Measurements from ENCODE around the gene ACKR3. TPM values are rescaled to one million over a fixed set of nuclear protein-coding genes. Genes with fewer than 3 reads are reported as not detected.

Gene ACKR3
- total RNA-seq, 1 donor = 18.8 TPM

- no peak overlapping the region for H3K27ac ChIP-seq (ENCODE audit: low read depth, low read length)
- no peaks in the 10 kb centered on the region for H4K20me1 ChIP-seq (ENCODE audit: insufficient read depth, low read length)
- no peaks in the 10 kb centered on the region for H3K4me1 ChIP-seq (ENCODE audit: insufficient read depth, low read length)
- no peak overlapping the region for H2AFZ ChIP-seq (ENCODE audit: low read length)
- H3K36me3 ChIP-seq (ENCODE audit: insufficient read depth, low read length) = no peaks in the 10 kb centered on the region
- no peak for TF ChIP-seq CTCF (IDR thresholded peaks at IDR 0.05; ENCODE audit: extremely low read depth, low read depth, low read length)
- no peak overlapping the region for H3K4me3 ChIP-seq (ENCODE audit: insufficient read depth, low read length)
- H3K9me3 ChIP-seq (ENCODE audit: low read depth, low read length) = no peaks in the 10 kb centered on the region
- no peaks in the 10 kb centered on the region for H3K79me2 ChIP-seq (ENCODE audit: insufficient read depth, low read length)
- DNase-seq (ENCODE audit: insufficient read length, low spot score, missing footprints) = no peak
- H3K27me3 ChIP-seq (ENCODE audit: insufficient read depth, low read length) = peaks cover 6% of the 10 kb centered on the region
- H3K4me2 ChIP-seq (ENCODE audit: insufficient read depth, low read length) = no peak overlapping the region
Measured at GRCh38 chr2:236536727-236537398, 32.8 kb upstream of the ACKR3 start.

GRCh38 chr2:236538242-236538641, 31.4 kb upstream of the ACKR3 start:
- no peak for TF ChIP-seq CTCF (IDR thresholded peaks at IDR 0.05; ENCODE audit: extremely low read depth, low read depth, low read length)
- Histone ChIP-seq H3K4me1 (ENCODE audit: insufficient read depth, low read length) (no peaks in the 10 kb centered on the region), H3K27me3 (ENCODE audit: insufficient read depth, low read length) (peaks cover 6% of the 10 kb centered on the region), H4K20me1 (ENCODE audit: insufficient read depth, low read length) (no peaks in the 10 kb centered on the region), H3K4me3 (ENCODE audit: insufficient read depth, low read length) (no peak overlapping the region), H3K79me2 (ENCODE audit: insufficient read depth, low read length) (no peaks in the 10 kb centered on the region), H3K9me3 (ENCODE audit: low read depth, low read length) (no peaks in the 10 kb centered on the region), H3K36me3 (ENCODE audit: insufficient read depth, low read length) (no peaks in the 10 kb centered on the region), H3K27ac (ENCODE audit: low read depth, low read length) (no peak overlapping the region), H2AFZ (ENCODE audit: low read length) (no peak overlapping the region), H3K4me2 (ENCODE audit: insufficient read depth, low read length) (no peak overlapping the region)
- DNase-seq (ENCODE audit: insufficient read length, low spot score, missing footprints) = no peak

GRCh38 chr2:236541008-236541562, 28.5 kb upstream of the ACKR3 start:
- no peaks in the 10 kb centered on the region for H3K9me3 ChIP-seq (ENCODE audit: low read depth, low read length)
- no peaks in the 10 kb centered on the region for H3K79me2 ChIP-seq (ENCODE audit: insufficient read depth, low read length)
- H3K4me3 ChIP-seq (ENCODE audit: insufficient read depth, low read length) = no peak overlapping the region
- no peak overlapping the region for H3K27ac ChIP-seq (ENCODE audit: low read depth, low read length)
- no peak for TF ChIP-seq CTCF (IDR thresholded peaks at IDR 0.05; ENCODE audit: extremely low read depth, low read depth, low read length)
- no peaks in the 10 kb centered on the region for H3K36me3 ChIP-seq (ENCODE audit: insufficient read depth, low read length)
- no peaks in the 10 kb centered on the region for H4K20me1 ChIP-seq (ENCODE audit: insufficient read depth, low read length)
- DNase-seq (ENCODE audit: insufficient read length, low spot score, missing footprints) = no peak
- no peak overlapping the region for H3K4me2 ChIP-seq (ENCODE audit: insufficient read depth, low read length)
- peaks cover 6% of the 10 kb centered on the region for H3K27me3 ChIP-seq (ENCODE audit: insufficient read depth, low read length)
- no peaks in the 10 kb centered on the region for H3K4me1 ChIP-seq (ENCODE audit: insufficient read depth, low read length)
- no peak overlapping the region for H2AFZ ChIP-seq (ENCODE audit: low read length)

GRCh38 chr2:236544362-236544761, 25.3 kb upstream of the ACKR3 start:
- Histone ChIP-seq H3K27ac (ENCODE audit: low read depth, low read length) (no peak overlapping the region), H4K20me1 (ENCODE audit: insufficient read depth, low read length) (no peaks in the 10 kb centered on the region), H3K4me1 (ENCODE audit: insufficient read depth, low read length) (no peaks in the 10 kb centered on the region)

More at GRCh38 chr2:236544362-236544761, 25.3 kb upstream of the ACKR3 start:
- no peak overlapping the region for H2AFZ ChIP-seq (ENCODE audit: low read length)
- no peak overlapping the region for H3K4me3 ChIP-seq (ENCODE audit: insufficient read depth, low read length)
- H3K4me2 ChIP-seq (ENCODE audit: insufficient read depth, low read length) = no peak overlapping the region
- no peak for DNase-seq (ENCODE audit: insufficient read length, low spot score, missing footprints)
- H3K36me3 ChIP-seq (ENCODE audit: insufficient read depth, low read length) = no peaks in the 10 kb centered on the region
- H3K79me2 ChIP-seq (ENCODE audit: insufficient read depth, low read length) = no peaks in the 10 kb centered on the region
- H3K27me3 ChIP-seq (ENCODE audit: insufficient read depth, low read length) = peaks cover 2% of the 10 kb centered on the region
- no peak for TF ChIP-seq CTCF (IDR thresholded peaks at IDR 0.05; ENCODE audit: extremely low read depth, low read depth, low read length)
- H3K9me3 ChIP-seq (ENCODE audit: low read depth, low read length) = no peaks in the 10 kb centered on the region
